ENCODE measurements around the gene CES4A.

CES4A gene

DNA sequence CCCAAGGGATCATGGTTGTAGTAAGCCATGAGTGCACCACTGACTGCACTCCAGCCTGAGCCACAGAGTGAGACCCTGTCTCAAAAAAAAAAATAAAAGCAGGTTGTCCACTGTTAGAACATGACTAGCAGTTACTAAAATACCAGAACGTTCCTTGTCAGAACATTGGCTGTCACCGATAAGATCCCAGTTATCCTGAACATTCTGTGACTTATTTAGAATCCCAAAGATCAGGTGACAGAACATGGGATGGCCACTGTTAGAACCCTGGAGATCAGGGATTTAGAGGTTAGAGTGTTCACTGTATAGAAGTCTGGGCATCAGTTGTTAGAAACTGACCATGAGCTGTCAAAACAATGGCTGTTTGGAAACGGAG is 8.6 kb downstream of the CES4A start:
- H3K27me3 ChIP-seq (ENCODE audit: control insufficient read depth, insufficient read depth, low read length) = peaks cover 33% of the 10 kb centered on the region
- H3K4me1 ChIP-seq (ENCODE audit: control insufficient read depth, insufficient read depth, low read length) = peaks cover 7% of the 10 kb centered on the region
- H3K9me3 ChIP-seq (ENCODE audit: control insufficient read depth, insufficient read depth, low read length) = no peaks in the 10 kb centered on the region
- no peak overlapping the region for H3K4me3 ChIP-seq (ENCODE audit: low read depth, low read length)
- H3K9ac ChIP-seq (ENCODE audit: low read depth, low read length) = no peak overlapping the region
- no peaks in the 10 kb centered on the region for H3K36me3 ChIP-seq (ENCODE audit: control insufficient read depth, insufficient read depth, low read length)

DNA sequence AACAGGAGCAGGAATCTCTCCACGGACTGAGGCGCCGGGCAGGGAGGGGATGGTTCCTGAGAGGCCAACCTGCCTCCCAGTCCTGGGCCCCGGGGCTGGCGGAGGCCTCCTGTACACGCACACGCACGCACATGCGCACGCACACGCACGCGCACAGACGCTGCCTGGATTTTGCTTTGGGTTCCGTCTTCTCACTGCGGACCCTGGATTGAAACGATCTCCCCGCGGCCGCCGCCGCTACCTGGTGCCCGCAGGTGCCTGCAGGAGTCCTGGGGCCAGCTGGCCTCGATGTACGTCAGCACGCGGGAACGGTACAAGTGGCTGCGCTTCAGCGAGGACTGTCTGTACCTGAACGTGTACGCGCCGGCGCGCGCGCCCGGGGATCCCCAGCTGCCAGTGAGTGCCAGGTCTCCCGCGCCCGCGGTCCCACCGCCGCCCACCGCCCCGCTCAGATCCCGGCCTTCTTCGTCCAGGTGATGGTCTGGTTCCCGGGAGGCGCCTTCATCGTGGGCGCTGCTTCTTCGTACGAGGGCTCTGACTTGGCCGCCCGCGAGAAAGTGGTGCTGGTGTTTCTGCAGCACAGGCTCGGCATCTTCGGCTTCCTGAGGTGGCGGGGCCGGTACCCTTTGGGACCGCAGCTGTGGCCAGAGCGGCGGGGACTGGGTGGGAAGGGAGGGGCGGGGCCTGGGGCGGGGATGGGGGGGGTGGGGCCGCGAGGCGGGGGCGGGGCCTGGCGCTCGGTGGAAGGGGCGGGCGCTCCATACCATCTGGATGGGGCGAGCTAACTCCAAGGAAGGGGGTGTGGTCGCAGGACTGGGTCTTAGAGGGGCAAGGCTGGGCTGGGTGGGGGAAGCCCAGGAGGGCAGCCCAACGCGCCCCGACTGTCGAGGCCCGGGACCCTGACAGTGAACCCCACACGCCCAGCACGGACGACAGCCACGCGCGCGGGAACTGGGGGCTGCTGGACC is 12.3 kb downstream of the CES4A start:
- H3K9ac ChIP-seq (ENCODE audit: low read depth, low read length) = no peak overlapping the region
- peak overlapping the region; percentile 76 for H3K4me3 ChIP-seq (ENCODE audit: low read depth, low read length)
- H3K9me3 ChIP-seq (ENCODE audit: control insufficient read depth, insufficient read depth, low read length) = no peaks in the 10 kb centered on the region
- H3K36me3 ChIP-seq (ENCODE audit: control insufficient read depth, insufficient read depth, low read length) = no peaks in the 10 kb centered on the region
- peaks cover 54% of the 10 kb centered on the region for H3K27me3 ChIP-seq (ENCODE audit: control insufficient read depth, insufficient read depth, low read length)
- H3K4me1 ChIP-seq (ENCODE audit: control insufficient read depth, insufficient read depth, low read length) = peaks cover 7% of the 10 kb centered on the region

- H3K4me1 ChIP-seq (ENCODE audit: control insufficient read depth, insufficient read depth, low read length) = peaks cover 7% of the 10 kb centered on the region
- H3K27me3 ChIP-seq (ENCODE audit: control insufficient read depth, insufficient read depth, low read length) = peaks cover 54% of the 10 kb centered on the region
- no peaks in the 10 kb centered on the region for H3K36me3 ChIP-seq (ENCODE audit: control insufficient read depth, insufficient read depth, low read length)
- H3K9ac ChIP-seq (ENCODE audit: low read depth, low read length) = no peak overlapping the region
- peak overlapping the region; percentile 62 for H3K4me3 ChIP-seq (ENCODE audit: low read depth, low read length)
- H3K9me3 ChIP-seq (ENCODE audit: control insufficient read depth, insufficient read depth, low read length) = no peaks in the 10 kb centered on the region
These were observed 13.3 kb downstream of the CES4A start for GRCh38 chr16:67001726-67002125.

DNA sequence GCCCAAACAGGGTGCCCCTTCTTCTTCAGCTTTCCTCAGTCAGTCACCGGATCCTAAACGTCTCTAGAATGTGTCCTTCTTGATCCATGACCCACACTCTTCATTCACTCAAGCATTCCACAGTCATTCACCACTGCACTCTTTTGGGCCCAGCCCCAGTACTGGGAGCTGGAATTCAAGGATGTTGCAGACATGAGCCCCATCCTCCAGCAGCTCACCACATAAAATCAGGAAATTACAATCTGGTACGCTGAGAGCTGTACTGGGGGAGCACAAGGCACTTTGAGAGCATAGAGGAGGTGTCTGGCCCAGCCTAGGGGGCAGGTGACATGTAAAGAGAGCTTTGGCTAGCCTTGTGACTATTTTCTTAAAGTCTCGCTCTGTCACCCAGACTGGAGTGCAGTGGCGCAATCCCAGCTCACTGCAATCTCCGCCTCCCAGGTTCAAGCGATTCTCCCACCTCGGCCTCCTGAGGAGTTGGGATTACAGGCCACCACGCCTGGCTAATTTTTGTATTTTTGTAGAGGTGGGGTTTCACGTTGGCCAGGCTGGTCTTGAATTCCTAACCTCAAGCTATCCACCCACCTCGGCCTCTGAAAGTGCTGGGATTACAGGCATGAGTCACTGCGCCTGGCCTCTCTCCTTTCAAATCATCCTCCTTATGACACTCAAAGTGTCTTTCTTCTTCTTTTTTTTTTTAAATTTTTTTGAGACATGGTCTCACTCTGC is 18.7 kb downstream of the CES4A start:
- Histone ChIP-seq H3K4me1 (ENCODE audit: control insufficient read depth, insufficient read depth, low read length) (no peaks in the 10 kb centered on the region), H3K27me3 (ENCODE audit: control insufficient read depth, insufficient read depth, low read length) (peaks cover 29% of the 10 kb centered on the region), H3K4me3 (ENCODE audit: low read depth, low read length) (no peak overlapping the region), H3K9ac (ENCODE audit: low read depth, low read length) (no peak overlapping the region), H3K36me3 (ENCODE audit: control insufficient read depth, insufficient read depth, low read length) (no peaks in the 10 kb centered on the region), H3K9me3 (ENCODE audit: control insufficient read depth, insufficient read depth, low read length) (no peaks in the 10 kb centered on the region)

- Histone ChIP-seq H3K36me3 (ENCODE audit: control insufficient read depth, insufficient read depth, low read length) (no peaks in the 10 kb centered on the region), H3K9me3 (ENCODE audit: control insufficient read depth, insufficient read depth, low read length) (no peaks in the 10 kb centered on the region), H3K9ac (ENCODE audit: low read depth, low read length) (no peak overlapping the region), H3K4me1 (ENCODE audit: control insufficient read depth, insufficient read depth, low read length) (no peaks in the 10 kb centered on the region), H3K4me3 (ENCODE audit: low read depth, low read length) (no peak overlapping the region), H3K27me3 (ENCODE audit: control insufficient read depth, insufficient read depth, low read length) (peaks cover 20% of the 10 kb centered on the region)
These were observed 20.8 kb downstream of the CES4A start for GRCh38 chr16:67009158-67009557.

DNA sequence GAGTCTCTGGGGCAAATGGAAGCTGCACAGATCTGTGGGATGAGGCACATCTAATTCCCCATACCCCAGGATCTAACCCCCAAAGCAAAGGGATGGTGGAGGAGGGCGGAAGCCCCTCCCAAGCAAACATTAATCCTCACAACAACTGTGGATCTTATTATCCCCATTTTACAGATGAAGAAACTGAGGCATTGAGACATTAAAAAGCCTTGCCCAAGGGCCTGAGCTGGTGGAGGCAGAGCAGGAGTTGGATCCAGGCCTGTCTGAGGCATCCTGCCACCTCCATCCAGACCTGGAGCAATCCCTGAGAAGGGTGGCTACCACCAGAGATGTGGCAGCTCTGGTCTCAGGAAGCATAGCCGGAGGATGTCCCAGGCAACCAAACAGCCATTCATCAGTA is 22.9 kb downstream of the CES4A start:
- Histone ChIP-seq H3K4me1 (ENCODE audit: control insufficient read depth, insufficient read depth, low read length) (no peaks in the 10 kb centered on the region), H3K9ac (ENCODE audit: low read depth, low read length) (no peak overlapping the region), H3K4me3 (ENCODE audit: low read depth, low read length) (no peak overlapping the region), H3K27me3 (ENCODE audit: control insufficient read depth, insufficient read depth, low read length) (peaks cover 37% of the 10 kb centered on the region), H3K9me3 (ENCODE audit: control insufficient read depth, insufficient read depth, low read length) (no peaks in the 10 kb centered on the region), H3K36me3 (ENCODE audit: control insufficient read depth, insufficient read depth, low read length) (no peaks in the 10 kb centered on the region)

GRCh38 chr16:67013233-67013822 is 24.9 kb downstream of the CES4A start:
- peak overlapping the region; percentile 37 for H3K9ac ChIP-seq (ENCODE audit: low read depth, low read length)
- H3K9me3 ChIP-seq (ENCODE audit: control insufficient read depth, insufficient read depth, low read length) = no peaks in the 10 kb centered on the region
- no peaks in the 10 kb centered on the region for H3K36me3 ChIP-seq (ENCODE audit: control insufficient read depth, insufficient read depth, low read length)
- peaks cover 44% of the 10 kb centered on the region for H3K27me3 ChIP-seq (ENCODE audit: control insufficient read depth, insufficient read depth, low read length)
- no peaks in the 10 kb centered on the region for H3K4me1 ChIP-seq (ENCODE audit: control insufficient read depth, insufficient read depth, low read length)
- peak overlapping the region; percentile 55 for H3K4me3 ChIP-seq (ENCODE audit: low read depth, low read length)

- Histone ChIP-seq H3K27me3 (ENCODE audit: control insufficient read depth, insufficient read depth, low read length) (peaks cover 44% of the 10 kb centered on the region), H3K9me3 (ENCODE audit: control insufficient read depth, insufficient read depth, low read length) (no peaks in the 10 kb centered on the region), H3K36me3 (ENCODE audit: control insufficient read depth, insufficient read depth, low read length) (no peaks in the 10 kb centered on the region), H3K4me3 (ENCODE audit: low read depth, low read length) (peak overlapping the region; percentile 55), H3K9ac (ENCODE audit: low read depth, low read length) (peak overlapping the region; percentile 37), H3K4me1 (ENCODE audit: control insufficient read depth, insufficient read depth, low read length) (no peaks in the 10 kb centered on the region)
These were observed 25.6 kb downstream of the CES4A start for GRCh38 chr16:67013823-67014633.

DNA sequence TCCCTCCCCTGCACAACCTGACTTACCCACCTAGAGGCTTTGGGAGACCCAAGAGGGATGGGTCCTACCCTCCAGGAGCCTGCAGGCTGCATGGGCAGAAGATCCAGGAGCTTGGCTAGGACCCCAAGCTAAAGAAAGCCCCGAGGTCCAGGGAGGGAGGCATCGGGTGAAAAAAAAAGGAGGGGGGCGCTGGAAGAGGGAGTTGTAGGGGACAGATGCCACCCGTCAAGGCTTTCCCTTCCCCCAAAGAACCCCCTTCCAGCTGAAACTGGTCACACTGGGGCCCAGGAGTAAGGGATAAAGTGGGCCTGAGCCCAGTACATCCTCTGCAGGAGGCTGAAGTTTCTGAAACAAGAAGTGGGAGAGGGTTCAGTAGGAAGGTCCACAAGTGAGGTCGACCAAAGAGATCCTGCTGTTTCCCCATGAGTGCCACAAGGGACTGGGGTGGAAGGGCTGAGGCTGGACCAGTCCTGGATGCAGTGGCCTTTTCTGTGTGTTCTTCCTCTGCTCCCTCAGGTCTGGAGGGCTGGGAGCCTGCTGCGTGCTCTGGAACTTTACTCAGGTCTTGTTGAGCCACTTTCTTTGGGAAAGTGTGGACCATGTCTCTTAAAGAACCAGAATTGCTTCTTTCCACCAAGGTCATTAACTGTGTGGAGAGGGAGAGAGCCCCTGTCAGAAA is 26.4 kb downstream of the CES4A start:
- H3K9me3 ChIP-seq (ENCODE audit: control insufficient read depth, insufficient read depth, low read length) = no peaks in the 10 kb centered on the region
- H3K9ac ChIP-seq (ENCODE audit: low read depth, low read length) = no peak overlapping the region
- peaks cover 44% of the 10 kb centered on the region for H3K27me3 ChIP-seq (ENCODE audit: control insufficient read depth, insufficient read depth, low read length)
- peak overlapping the region; percentile 55 for H3K4me3 ChIP-seq (ENCODE audit: low read depth, low read length)
- no peaks in the 10 kb centered on the region for H3K36me3 ChIP-seq (ENCODE audit: control insufficient read depth, insufficient read depth, low read length)
- no peaks in the 10 kb centered on the region for H3K4me1 ChIP-seq (ENCODE audit: control insufficient read depth, insufficient read depth, low read length)

DNA sequence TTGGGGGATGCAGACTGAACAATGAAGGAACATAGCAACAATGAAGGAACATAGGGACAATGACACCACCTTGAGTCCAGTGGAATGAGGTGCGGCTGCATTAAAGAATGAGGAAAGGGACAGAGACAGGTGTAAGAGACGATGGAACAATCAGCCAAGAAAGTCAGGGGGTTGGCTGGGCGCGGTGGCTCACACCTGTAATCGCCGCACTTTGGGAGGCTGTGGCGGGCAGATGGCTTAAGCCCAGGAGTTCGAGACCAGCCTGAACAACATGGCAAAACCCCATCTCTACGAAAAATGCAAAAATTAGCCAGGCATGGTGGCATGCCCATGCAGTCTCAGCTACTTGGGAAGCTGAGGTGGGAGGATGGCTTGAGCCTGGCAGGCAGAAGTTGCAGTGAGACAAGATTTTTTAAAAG is 26.9 kb downstream of the CES4A start:
- H3K9ac ChIP-seq (ENCODE audit: low read depth, low read length) = no peak overlapping the region
- H3K27me3 ChIP-seq (ENCODE audit: control insufficient read depth, insufficient read depth, low read length) = peaks cover 44% of the 10 kb centered on the region
- H3K9me3 ChIP-seq (ENCODE audit: control insufficient read depth, insufficient read depth, low read length) = no peaks in the 10 kb centered on the region
- H3K4me1 ChIP-seq (ENCODE audit: control insufficient read depth, insufficient read depth, low read length) = no peaks in the 10 kb centered on the region
- no peaks in the 10 kb centered on the region for H3K36me3 ChIP-seq (ENCODE audit: control insufficient read depth, insufficient read depth, low read length)
- no peak overlapping the region for H3K4me3 ChIP-seq (ENCODE audit: low read depth, low read length)

- Histone ChIP-seq H3K4me1 (ENCODE audit: control insufficient read depth, insufficient read depth, low read length) (no peaks in the 10 kb centered on the region), H3K9me3 (ENCODE audit: control insufficient read depth, insufficient read depth, low read length) (no peaks in the 10 kb centered on the region), H3K9ac (ENCODE audit: low read depth, low read length) (no peak overlapping the region), H3K27me3 (ENCODE audit: control insufficient read depth, insufficient read depth, low read length) (peaks cover 42% of the 10 kb centered on the region), H3K4me3 (ENCODE audit: low read depth, low read length) (no peak overlapping the region), H3K36me3 (ENCODE audit: control insufficient read depth, insufficient read depth, low read length) (no peaks in the 10 kb centered on the region)
These were observed 27.8 kb downstream of the CES4A start for GRCh38 chr16:67016143-67016542.
